ENCODE measurements around the gene MUC6. TPM values are rescaled to one million over a fixed set of nuclear protein-coding genes. Genes with fewer than 3 reads are reported as not detected.

MUC6 gene
- polyA plus RNA-seq, 1 of the 3 experiments (the other 2 are of a cell fraction), result not detected

- no peaks in the 10 kb centered on the region for H3K27me3 ChIP-seq (ENCODE audit: insufficient read depth)
- DNase-seq, result no peak
- no peak overlapping the region for H3K4me3 ChIP-seq (ENCODE audit: low read depth in 2 of 2, low read length in 1 of 2)
- H3K9me3 ChIP-seq, result no peaks in the 10 kb centered on the region
- H3K9ac ChIP-seq, result no peak overlapping the region
- 74% methylated on average over 11 of the region's 16 CpGs for WGBS (ENCODE audit: low lambda C conversion rate)
- H3K9me2 ChIP-seq, result no peaks in the 10 kb centered on the region
- no peaks in the 10 kb centered on the region for H3F3A ChIP-seq (replicated peaks; ENCODE audit: insufficient read depth)
- ChIA-PET POLR2A (no interaction called here), CTCF (no interaction called here)
- no peaks in the 10 kb centered on the region for H3K36me3 ChIP-seq (replicated peaks in 1 of 2; ENCODE audit: control insufficient read depth in 1 of 2, insufficient read depth in 2 of 2, low read length in 1 of 2)
- no peaks in the 10 kb centered on the region for H4K20me1 ChIP-seq (ENCODE audit: insufficient read depth)
- no peak overlapping the region for H3K27ac ChIP-seq (ENCODE audit: low read depth in 2 of 2, low read length in 1 of 2)
- no peaks in the 10 kb centered on the region for H3K79me2 ChIP-seq (ENCODE audit: insufficient read depth)
- no peak overlapping the region for H2AFZ ChIP-seq (ENCODE audit: low read depth)
- H3K4me1 ChIP-seq (ENCODE audit: control insufficient read depth in 1 of 2, insufficient read depth in 2 of 2, low read depth in 1 of 2, low read length in 1 of 2), result peaks cover 0 to 19% of the 10 kb centered on the region in 2 experiments; a peak in 1 of 4 replicates
- H3K4me2 ChIP-seq, result no peak overlapping the region
- TF ChIP-seq TAF1 (IDR thresholded peaks at IDR 0.05; ENCODE audit: borderline replicate concordance, low read depth, low read length), result no peak
- no peak for TF ChIP-seq MAX (IDR thresholded peaks at IDR 0.05; ENCODE audit: low read depth)
- TF ChIP-seq MXI1 (IDR thresholded peaks at IDR 0.05; ENCODE audit: low read depth, low read length), result no peak
- TF ChIP-seq REST (IDR thresholded peaks at IDR 0.05; ENCODE audit: low read depth, low read length), result no peak
- no peak for TF ChIP-seq ELF1 (IDR thresholded peaks at IDR 0.05)
- no peak for TF ChIP-seq TCF12 (IDR thresholded peaks at IDR 0.05)
- no peak for TF ChIP-seq CHD2 (IDR thresholded peaks at IDR 0.05; ENCODE audit: low read length, partially characterized antibody)
- TF ChIP-seq YY1 (IDR thresholded peaks at IDR 0.05; ENCODE audit: low read depth), result no peak
- TF ChIP-seq FOSL2 (IDR thresholded peaks at IDR 0.05; ENCODE audit: borderline replicate concordance, low read depth), result no peak
- no peak for TF ChIP-seq RFX5 (IDR thresholded peaks at IDR 0.05; ENCODE audit: low read length)
- TF ChIP-seq EZH2phosphoT487 (IDR thresholded peaks at IDR 0.05; ENCODE audit: borderline replicate concordance, low read depth), result no peak
- no peak for TF ChIP-seq RXRA (IDR thresholded peaks at IDR 0.05; ENCODE audit: borderline replicate concordance, low read depth)
- TF ChIP-seq USF1 (IDR thresholded peaks at IDR 0.05; ENCODE audit: borderline replicate concordance, low read depth), result no peak
- TF ChIP-seq IRF3 (IDR thresholded peaks at IDR 0.05; ENCODE audit: low read depth, low read length), result no peak
- no peak for TF ChIP-seq PBX3 (IDR thresholded peaks at IDR 0.05)
- TF ChIP-seq NRF1 (IDR thresholded peaks at IDR 0.05; ENCODE audit: low read depth, low read length), result no peak
- TF ChIP-seq USF2 (IDR thresholded peaks at IDR 0.05; ENCODE audit: borderline replicate concordance, low read depth, low read length), result no peak
- TF ChIP-seq ZBTB33 (IDR thresholded peaks at IDR 0.05; ENCODE audit: borderline replicate concordance, low read depth), result no peak
- no peak for TF ChIP-seq RCOR1 (IDR thresholded peaks at IDR 0.05; ENCODE audit: low read length)
- TF ChIP-seq NFIC (IDR thresholded peaks at IDR 0.05; ENCODE audit: borderline replicate concordance), result no peak
Measured at GRCh38 chr11:1057806-1058205, 21.3 kb upstream of the MUC6 start.

Measured in SK-N-SH (cell line).